Ishikawa (cell line): ENCODE measurements around the gene FRS2.

Experiments used
- CEBPB ChIP-seq: IDR thresholded peaks from 2 replicates; pipeline ENCODE4 v1.6.1; 2012
- CREB1 ChIP-seq: IDR thresholded peaks from 2 replicates; pipeline ENCODE4 v1.6.1; 2012; ENCODE audit warnings: low read depth
- EGR1 ChIP-seq: IDR thresholded peaks from 2 replicates; pipeline ENCODE4 v1.6.1; 2012
- EP300 ChIP-seq: IDR thresholded peaks from 2 replicates; pipeline ENCODE4 v1.6.1; 2012; ENCODE audit warnings: borderline replicate concordance
- FOXM1 ChIP-seq: IDR thresholded peaks from 2 replicates; pipeline ENCODE4 v1.6.1; 2012; ENCODE audit warnings: low read depth, borderline replicate concordance
- MAX ChIP-seq: IDR thresholded peaks from 2 replicates; pipeline ENCODE4 v1.6.1; 2012
- NFIC ChIP-seq: IDR thresholded peaks from 2 replicates; pipeline ENCODE4 v1.6.1; 2012
- RAD21 ChIP-seq: IDR thresholded peaks from 2 replicates; pipeline ENCODE4 v1.6.1; 2012; ENCODE audit warnings: low read depth
- REST ChIP-seq: IDR thresholded peaks from 2 replicates; pipeline ENCODE4 v1.6.1; 2012; ENCODE audit warnings: low read depth, mild to moderate bottlenecking
- TAF1 ChIP-seq: IDR thresholded peaks from 2 replicates; pipeline ENCODE4 v1.6.1; 2012; ENCODE audit warnings: low read depth, mild to moderate bottlenecking
- TCF12 ChIP-seq: IDR thresholded peaks from 2 replicates; pipeline ENCODE4 v1.6.1; 2012; ENCODE audit warnings: low read depth
- TEAD4 ChIP-seq: IDR thresholded peaks from 2 replicates; pipeline ENCODE4 v1.6.1; 2012
- USF1 ChIP-seq: IDR thresholded peaks from 2 replicates; pipeline ENCODE4 v1.6.1; 2012
- YY1 ChIP-seq: IDR thresholded peaks from 2 replicates; pipeline ENCODE4 v1.6.1; 2012; ENCODE audit warnings: low read depth
- ZBTB7A ChIP-seq: IDR thresholded peaks from 2 replicates; pipeline ENCODE4 v1.6.1; 2012; ENCODE audit warnings: low read depth

FRS2 gene

GRCh38 chr12:69511469-69512267 is 41.5 kb downstream of the FRS2 start:
- TF ChIP-seq YY1 (no peak), EGR1 (no peak)

- TF ChIP-seq EGR1 (no peak), MAX (no peak), NFIC (no peak), TCF12 (no peak), YY1 (no peak), CREB1 (no peak), USF1 (no peak), ZBTB7A (no peak), CEBPB (no peak), FOXM1 (no peak), EP300 (no peak), RAD21 (no peak), REST (no peak), TEAD4 (no peak), TAF1 (no peak)
These were observed 42.6 kb downstream of the FRS2 start for GRCh38 chr12:69512820-69513219.

GRCh38 chr12:69513297-69513696 is 43.1 kb downstream of the FRS2 start:
- no peak for TF ChIP-seq REST
- TF ChIP-seq RAD21 = no peak
- TF ChIP-seq TEAD4 = no peak
- no peak for TF ChIP-seq CEBPB
- TF ChIP-seq MAX = no peak
- TF ChIP-seq EGR1 = no peak
- no peak for TF ChIP-seq ZBTB7A
- TF ChIP-seq USF1 = no peak
- TF ChIP-seq TCF12 = no peak
- no peak for TF ChIP-seq TAF1
- no peak for TF ChIP-seq NFIC

GRCh38 chr12:69514111-69514510 is 43.9 kb downstream of the FRS2 start:
- TF ChIP-seq TCF12 (no peak), MAX (no peak), CEBPB (no peak), YY1 (no peak), EP300 (no peak), TEAD4 (no peak), TAF1 (no peak), NFIC (no peak), FOXM1 (no peak), CREB1 (no peak)

GRCh38 chr12:69514845-69515244 is 44.7 kb downstream of the FRS2 start:
- no peak for TF ChIP-seq MAX

- TF ChIP-seq NFIC (no peak), EGR1 (no peak), EP300 (no peak), USF1 (no peak), REST (no peak), TCF12 (no peak), TEAD4 (no peak), FOXM1 (no peak), ZBTB7A (no peak), MAX (no peak), CEBPB (no peak), CREB1 (no peak)
These were observed 45.3 kb downstream of the FRS2 start for GRCh38 chr12:69515394-69515930.
